Epithelial cell of prostate (primary cell): ENCODE measurements around the gene RBL2.
"Not testable (repeated sequence)": the region's sequence is repeated elsewhere in the genome, so short reads cannot be mapped to it uniquely, and the experiment has no call there.

ENCODE experiments used
- DNase-seq: peaks from one replicate; pipeline ENCODE4 v3.0.0-alpha.2; 2011; ENCODE audit warnings: low read depth, low spot score
- H3K27ac ChIP-seq: fragments of 450-650 bp; 2 replicates; pipeline ENCODE4 v1.5.1; 2017; ENCODE audit warnings: mild to moderate bottlenecking

Gene RBL2

GRCh38 chr16:53530046-53530445 lies 95.8 kb downstream of the RBL2 start:
- DNase-seq = no peak

GRCh38 chr16:53530741-53531140 lies 96.5 kb downstream of the RBL2 start:
- H3K27ac ChIP-seq = no peak overlapping the region
- DNase-seq = no peak

More at GRCh38 chr16:53530046-53530445, 95.8 kb downstream of the RBL2 start:
- H3K27ac ChIP-seq = no peak overlapping the region

GRCh38 chr16:53534206-53534605 lies 99.9 kb downstream of the RBL2 start:
- no peak overlapping the region for H3K27ac ChIP-seq
- DNase-seq = no peak

GRCh38 chr16:53537626-53538025 lies 103.4 kb downstream of the RBL2 start:
- DNase-seq = no peak
- H3K27ac ChIP-seq = no peak overlapping the region

- H3K27ac ChIP-seq, DNase-seq: not testable (repeated sequence)
Measured at GRCh38 chr16:53539346-53539745, 105.1 kb downstream of the RBL2 start.

GRCh38 chr16:53539759-53540718 lies 105.8 kb downstream of the RBL2 start:
- H3K27ac ChIP-seq, DNase-seq: not testable (repeated sequence)
